ENCODE measurements around the gene MMP17. TPM values are rescaled to one million over a fixed set of nuclear protein-coding genes. Genes with fewer than 3 reads are reported as not detected.

Gene MMP17
- polyA plus RNA-seq, 1 donor (not counting 4 experiments of a cell fraction or from before 2014, with no cell fraction given), result 2.3 TPM

DNA sequence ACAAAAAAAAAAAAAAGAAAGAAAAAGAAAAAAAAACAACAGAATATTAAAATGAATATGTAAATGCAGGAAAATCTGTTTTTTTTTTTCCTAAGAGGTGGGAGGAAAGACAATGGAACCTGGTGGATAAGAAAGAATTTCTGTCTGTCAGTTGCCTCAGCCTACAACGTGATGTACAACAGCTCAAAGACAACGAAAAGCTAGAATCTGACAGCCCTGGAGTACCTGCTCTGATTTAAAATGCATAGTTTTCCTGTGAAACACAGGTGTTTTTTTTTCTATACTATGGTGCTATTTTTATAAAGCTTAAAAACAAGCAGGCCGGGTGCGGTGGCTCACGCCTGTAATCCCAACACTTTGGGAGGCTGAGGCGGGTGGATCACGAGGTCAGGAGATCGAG is 36.3 kb downstream of the MMP17 start:
- no peak overlapping the region for H2AFZ ChIP-seq (ENCODE audit: control insufficient read depth, low read length)
- H3K4me1 ChIP-seq (ENCODE audit: control insufficient read depth, extremely low read depth, insufficient read depth, low read length), result peaks cover 28% of the 10 kb centered on the region
- no peaks in the 10 kb centered on the region for H3K36me3 ChIP-seq (ENCODE audit: control insufficient read depth in 2 of 2, extremely low read depth in 1 of 2, insufficient read depth in 2 of 2, low read length in 2 of 2)
- H3K9ac ChIP-seq (ENCODE audit: control insufficient read depth, extremely low read depth, insufficient read depth, low read length), result no peak overlapping the region
- dilution Hi-C loops (cut with MboI; ENCODE audit: extremely low pct_ligation_motif_present, low sequenced_read_pairs), result no loop called here
- H3K4me3 ChIP-seq (ENCODE audit: control insufficient read depth in 2 of 3, extremely low read depth in 1 of 3, insufficient read depth in 2 of 3, low read depth in 1 of 3, low read length in 3 of 3), result no peak overlapping the region
- H3K79me2 ChIP-seq (ENCODE audit: control insufficient read depth, insufficient read depth, low read length), result no peaks in the 10 kb centered on the region
- DNase-seq (ENCODE audit: low read depth, low spot score) (no peak), FAIRE-seq (no peak)
- no peaks in the 10 kb centered on the region for H3K9me1 ChIP-seq (ENCODE audit: control insufficient read depth, extremely low read depth, insufficient read depth, low read length)
- H3K9me3 ChIP-seq (ENCODE audit: control insufficient read depth, low read depth, low read length), result no peaks in the 10 kb centered on the region
- TF ChIP-seq EZH2 (IDR thresholded peaks at IDR 0.05; ENCODE audit: low read length), result no peak
- TF ChIP-seq, protein P1, sequence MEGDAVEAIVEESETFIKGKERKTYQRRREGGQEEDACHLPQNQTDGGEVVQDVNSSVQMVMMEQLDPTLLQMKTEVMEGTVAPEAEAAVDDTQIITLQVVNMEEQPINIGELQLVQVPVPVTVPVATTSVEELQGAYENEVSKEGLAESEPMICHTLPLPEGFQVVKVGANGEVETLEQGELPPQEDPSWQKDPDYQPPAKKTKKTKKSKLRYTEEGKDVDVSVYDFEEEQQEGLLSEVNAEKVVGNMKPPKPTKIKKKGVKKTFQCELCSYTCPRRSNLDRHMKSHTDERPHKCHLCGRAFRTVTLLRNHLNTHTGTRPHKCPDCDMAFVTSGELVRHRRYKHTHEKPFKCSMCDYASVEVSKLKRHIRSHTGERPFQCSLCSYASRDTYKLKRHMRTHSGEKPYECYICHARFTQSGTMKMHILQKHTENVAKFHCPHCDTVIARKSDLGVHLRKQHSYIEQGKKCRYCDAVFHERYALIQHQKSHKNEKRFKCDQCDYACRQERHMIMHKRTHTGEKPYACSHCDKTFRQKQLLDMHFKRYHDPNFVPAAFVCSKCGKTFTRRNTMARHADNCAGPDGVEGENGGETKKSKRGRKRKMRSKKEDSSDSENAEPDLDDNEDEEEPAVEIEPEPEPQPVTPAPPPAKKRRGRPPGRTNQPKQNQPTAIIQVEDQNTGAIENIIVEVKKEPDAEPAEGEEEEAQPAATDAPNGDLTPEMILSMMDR (optimal IDR thresholded peaks at IDR 0.05 in 1 of 3, IDR thresholded peaks at IDR 0.05 in 1 of 3, conservative IDR thresholded peaks at IDR 0.05 in 1 of 3; ENCODE audit: extremely low read depth in 1 of 3, insufficient read depth in 2 of 3, low read length in 3 of 3), result no peak
- H4K20me1 ChIP-seq (ENCODE audit: control insufficient read depth, extremely low read depth, insufficient read depth, low read length), result no peaks in the 10 kb centered on the region
- peak overlapping the region; percentile 43 for H3K4me2 ChIP-seq (ENCODE audit: control insufficient read depth, extremely low read depth, insufficient read depth, low read depth, low read length)
- no peak overlapping the region for H3K27ac ChIP-seq (ENCODE audit: control insufficient read depth, insufficient read depth, low read length)
- H3K27me3 ChIP-seq (ENCODE audit: control insufficient read depth, extremely low read depth, insufficient read depth, low read length), result no peaks in the 10 kb centered on the region

DNA sequence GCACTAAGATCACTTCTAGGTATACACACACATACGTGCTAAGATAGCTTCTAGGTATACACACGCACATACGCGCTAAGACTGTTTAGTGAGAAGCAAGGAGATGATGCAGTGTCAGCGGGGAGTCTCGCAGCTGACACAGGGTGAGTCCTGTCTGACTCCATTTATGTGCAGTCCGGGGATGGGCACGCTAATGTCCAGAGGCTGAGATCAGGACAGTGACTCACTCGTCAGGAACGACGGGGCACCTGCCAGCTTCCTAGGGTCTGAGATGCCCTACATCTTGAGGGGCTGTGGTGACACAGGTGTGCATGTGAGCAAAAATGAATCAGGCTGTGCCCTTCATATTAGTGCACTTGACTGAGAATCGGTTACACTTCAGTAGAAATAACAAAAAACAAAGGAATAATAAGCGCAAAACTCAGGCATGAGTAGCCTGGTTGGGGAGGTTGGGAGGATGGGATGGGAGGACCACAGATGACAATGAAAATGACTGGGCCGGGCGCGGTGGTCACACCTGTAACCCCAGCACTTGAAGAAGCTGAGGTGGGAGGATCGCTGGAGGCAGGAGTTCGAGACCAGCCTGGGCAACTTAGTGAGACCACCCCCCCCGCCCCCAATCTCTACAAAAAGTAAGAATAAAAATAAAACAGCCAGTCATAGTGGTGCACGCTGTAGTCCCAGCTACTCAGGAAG is 37.1 kb downstream of the MMP17 start:
- Histone ChIP-seq H3K27ac (ENCODE audit: control insufficient read depth, insufficient read depth, low read length) (no peak overlapping the region), H3K4me2 (ENCODE audit: control insufficient read depth, extremely low read depth, insufficient read depth, low read depth, low read length) (no peak overlapping the region), H3K9me1 (ENCODE audit: control insufficient read depth, extremely low read depth, insufficient read depth, low read length) (no peaks in the 10 kb centered on the region), H4K20me1 (ENCODE audit: control insufficient read depth, extremely low read depth, insufficient read depth, low read length) (no peaks in the 10 kb centered on the region), H3K9ac (ENCODE audit: control insufficient read depth, extremely low read depth, insufficient read depth, low read length) (no peak overlapping the region), H3K9me3 (ENCODE audit: control insufficient read depth, low read depth, low read length) (no peaks in the 10 kb centered on the region), H3K4me3 (ENCODE audit: control insufficient read depth in 2 of 3, extremely low read depth in 1 of 3, insufficient read depth in 2 of 3, low read depth in 1 of 3, low read length in 3 of 3) (no peak overlapping the region), H3K36me3 (ENCODE audit: control insufficient read depth in 2 of 2, extremely low read depth in 1 of 2, insufficient read depth in 2 of 2, low read length in 2 of 2) (no peaks in the 10 kb centered on the region), H3K27me3 (ENCODE audit: control insufficient read depth, extremely low read depth, insufficient read depth, low read length) (no peaks in the 10 kb centered on the region), H3K4me1 (ENCODE audit: control insufficient read depth, extremely low read depth, insufficient read depth, low read length) (peaks cover 33% of the 10 kb centered on the region), H2AFZ (ENCODE audit: control insufficient read depth, low read length) (no peak overlapping the region), H3K79me2 (ENCODE audit: control insufficient read depth, insufficient read depth, low read length) (no peaks in the 10 kb centered on the region)
- DNase-seq (ENCODE audit: low read depth, low spot score), result no peak
- TF ChIP-seq, protein P1 (optimal IDR thresholded peaks at IDR 0.05 in 1 of 3, IDR thresholded peaks at IDR 0.05 in 1 of 3, conservative IDR thresholded peaks at IDR 0.05 in 1 of 3; ENCODE audit: extremely low read depth in 1 of 3, insufficient read depth in 2 of 3, low read length in 3 of 3), result no peak
- no peak for TF ChIP-seq EZH2 (IDR thresholded peaks at IDR 0.05; ENCODE audit: low read length)
- FAIRE-seq, result no peak
- dilution Hi-C loops (cut with MboI; ENCODE audit: extremely low pct_ligation_motif_present, low sequenced_read_pairs), result no loop called here
